ENCODE measurements around the gene C17orf50. TPM values are rescaled to one million over a fixed set of nuclear protein-coding genes. Genes with fewer than 3 reads are reported as not detected.

Gene C17orf50
- not detected for total RNA-seq

DNA sequence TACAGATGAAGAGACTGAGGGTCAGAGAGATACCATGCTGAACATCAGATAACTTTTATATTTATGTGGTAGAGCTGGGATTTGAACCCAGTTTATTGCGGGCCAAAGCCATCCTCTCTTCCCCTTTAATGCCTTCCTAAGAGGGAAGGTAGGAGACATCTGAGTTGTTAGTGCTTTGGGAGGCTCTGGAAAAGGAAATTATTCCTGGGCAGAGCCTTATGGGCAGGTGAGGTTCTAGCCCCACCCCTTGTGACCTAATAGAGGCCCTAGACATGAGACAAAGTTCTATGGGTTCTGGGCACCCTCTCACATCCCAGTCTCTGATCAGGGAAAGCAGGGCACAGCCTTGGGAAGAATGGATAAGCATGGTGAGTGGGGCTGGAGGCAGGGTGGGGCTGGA lies at the start of gene C17orf50:
Gene C17orf50, plus strand, starts transcription at position 301 of the 400 bp plus-strand sequence. Its CDS starts 55 bp downstream, at position 356.
- H3K9me3 Mint-ChIP-seq, result no peaks in the 10 kb centered on the region
- DNase-seq, result no peak
- H3K4me3 Mint-ChIP-seq, result no peak within 1 kb of the TSS
- no peak within 1 kb of the TSS for H3K27ac Mint-ChIP-seq
- no peak for ATAC-seq (replicated peaks in 1 of 2)
- peaks cover 0 to 1% of the 10 kb centered on the region in 2 donors for H3K36me3 Mint-ChIP-seq (ENCODE audit: insufficient read depth in 2 of 2)
- no peaks in the 10 kb centered on the region for H3K27me3 Mint-ChIP-seq (ENCODE audit: low read depth)
- H3K4me1 Mint-ChIP-seq (ENCODE audit: low read depth), result peaks cover 8% of the 10 kb centered on the region

DNA sequence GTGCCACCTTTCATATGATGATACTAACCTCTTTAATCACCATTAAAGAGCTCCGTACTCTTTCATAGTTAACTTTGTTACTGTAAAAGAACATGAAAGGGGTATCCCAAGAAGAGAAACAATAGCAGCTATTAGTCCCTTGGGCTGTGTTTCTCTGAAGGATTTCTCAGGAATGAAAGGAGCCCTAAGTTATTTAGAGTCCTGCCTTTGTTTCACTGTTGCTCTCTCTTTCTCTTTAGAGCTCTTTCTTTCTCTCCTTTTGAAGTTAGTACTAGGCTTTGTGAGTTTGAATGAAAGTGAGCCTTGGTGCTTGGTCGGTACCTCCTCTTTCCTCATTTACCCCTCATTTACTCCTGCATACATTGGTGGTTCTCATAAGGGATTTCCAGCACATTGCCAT lies 49.7 kb upstream of the C17orf50 start:
- H3K27me3 Mint-ChIP-seq (ENCODE audit: low read depth), result no peaks in the 10 kb centered on the region
- ATAC-seq (replicated peaks in 1 of 2), result no peak
- peaks cover 1 to 11% of the 10 kb centered on the region in 2 donors for H3K36me3 Mint-ChIP-seq (ENCODE audit: insufficient read depth in 2 of 2)
- no peak overlapping the region for H3K4me3 Mint-ChIP-seq
- H3K27ac Mint-ChIP-seq, result no peak overlapping the region
- DNase-seq, result no peak
- no peaks in the 10 kb centered on the region for H3K9me3 Mint-ChIP-seq
- peaks cover 32% of the 10 kb centered on the region for H3K4me1 Mint-ChIP-seq (ENCODE audit: low read depth)

DNA sequence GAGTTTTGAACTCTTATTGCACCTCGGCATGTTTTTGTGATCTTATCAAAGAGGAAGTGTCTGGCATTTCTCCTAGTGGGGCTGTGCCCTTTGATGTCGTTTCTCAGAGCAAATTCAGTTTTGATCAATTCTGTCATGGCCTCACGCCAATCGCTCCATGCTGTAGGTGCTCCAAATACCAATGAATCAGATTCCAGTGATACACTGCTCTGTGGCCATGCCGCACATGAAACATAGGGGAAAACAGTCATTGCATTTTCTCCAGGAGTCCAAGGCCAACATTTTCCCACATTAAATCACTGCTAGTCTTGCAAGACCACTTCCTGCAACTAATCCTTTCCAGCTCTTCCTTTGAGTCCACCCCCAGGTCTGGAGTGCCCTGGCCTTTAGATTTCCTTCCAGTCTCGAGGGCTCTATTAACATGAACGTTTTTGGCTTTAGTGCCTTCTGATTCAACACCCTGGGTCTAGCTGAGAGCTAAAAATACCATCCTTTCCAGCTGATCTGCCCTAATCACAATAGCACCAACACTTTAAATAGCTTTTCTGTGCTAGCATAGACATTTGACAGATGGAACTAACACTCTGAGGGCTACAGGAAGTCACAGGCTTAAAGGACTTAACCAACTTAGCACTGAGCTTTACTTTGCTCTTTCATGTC lies 47.5 kb upstream of the C17orf50 start:
- ATAC-seq (replicated peaks in 1 of 2) (no peak), DNase-seq (no peak)
- Mint-ChIP-seq H3K27me3 (ENCODE audit: low read depth) (no peaks in the 10 kb centered on the region), H3K36me3 (ENCODE audit: insufficient read depth in 2 of 2) (peaks cover 1 to 16% of the 10 kb centered on the region in 2 donors), H3K9me3 (no peaks in the 10 kb centered on the region), H3K4me3 (no peak overlapping the region), H3K4me1 (ENCODE audit: low read depth) (peaks cover 18% of the 10 kb centered on the region), H3K27ac (no peak overlapping the region)

DNA sequence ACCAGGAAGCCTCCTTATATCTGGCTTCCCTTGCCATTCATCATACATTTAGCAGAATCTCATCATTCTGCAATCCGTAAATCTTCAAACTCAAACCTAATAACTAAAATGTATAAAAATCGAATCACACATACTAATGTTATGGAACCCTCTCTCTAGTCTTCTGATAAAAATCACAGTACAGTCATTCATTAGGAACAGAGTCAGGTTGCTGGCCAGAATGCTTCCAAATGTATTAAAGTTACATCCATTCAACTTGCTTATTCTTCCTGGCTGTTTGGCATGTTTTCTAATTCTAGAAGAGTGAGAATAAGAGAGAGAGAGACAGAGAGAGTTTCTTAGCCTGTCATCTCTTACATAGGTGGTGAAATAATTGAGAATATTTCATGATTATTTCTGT lies 45.7 kb upstream of the C17orf50 start:
- DNase-seq (no peak), ATAC-seq (replicated peaks in 1 of 2) (no peak)
- Mint-ChIP-seq H3K4me1 (ENCODE audit: low read depth) (peaks cover 12% of the 10 kb centered on the region), H3K9me3 (no peaks in the 10 kb centered on the region), H3K27ac (no peak overlapping the region), H3K27me3 (ENCODE audit: low read depth) (no peaks in the 10 kb centered on the region), H3K36me3 (ENCODE audit: insufficient read depth in 2 of 2) (peaks cover 0 to 15% of the 10 kb centered on the region in 2 donors), H3K4me3 (no peak overlapping the region)

DNA sequence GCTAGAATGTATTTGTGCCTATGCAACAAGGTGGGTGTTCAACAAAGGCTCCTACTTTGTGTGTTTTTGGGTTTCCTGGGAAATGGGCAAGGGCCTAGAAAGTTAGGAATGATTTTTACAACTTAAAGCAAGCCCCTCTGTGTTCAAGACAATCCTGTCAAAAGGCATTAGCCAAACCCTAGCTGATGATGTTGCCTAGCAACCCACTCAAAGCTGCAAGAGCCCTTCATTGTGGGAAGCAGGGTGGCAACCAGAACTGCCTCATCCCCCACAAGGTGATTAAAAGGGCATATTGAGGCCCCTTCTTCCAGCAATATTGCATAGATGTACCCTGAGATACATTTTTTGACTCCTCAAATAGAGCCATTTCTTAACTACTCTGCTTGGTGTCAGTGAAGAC lies 45.3 kb upstream of the C17orf50 start:
- no peak for DNase-seq
- H3K27me3 Mint-ChIP-seq (ENCODE audit: low read depth), result no peaks in the 10 kb centered on the region
- no peak overlapping the region for H3K4me3 Mint-ChIP-seq
- H3K27ac Mint-ChIP-seq, result no peak overlapping the region
- ATAC-seq (replicated peaks in 1 of 2), result no peak
- H3K4me1 Mint-ChIP-seq (ENCODE audit: low read depth), result peaks cover 12% of the 10 kb centered on the region
- H3K36me3 Mint-ChIP-seq (ENCODE audit: insufficient read depth in 2 of 2), result peaks cover 0 to 13% of the 10 kb centered on the region in 2 donors
- H3K9me3 Mint-ChIP-seq, result no peaks in the 10 kb centered on the region

DNA sequence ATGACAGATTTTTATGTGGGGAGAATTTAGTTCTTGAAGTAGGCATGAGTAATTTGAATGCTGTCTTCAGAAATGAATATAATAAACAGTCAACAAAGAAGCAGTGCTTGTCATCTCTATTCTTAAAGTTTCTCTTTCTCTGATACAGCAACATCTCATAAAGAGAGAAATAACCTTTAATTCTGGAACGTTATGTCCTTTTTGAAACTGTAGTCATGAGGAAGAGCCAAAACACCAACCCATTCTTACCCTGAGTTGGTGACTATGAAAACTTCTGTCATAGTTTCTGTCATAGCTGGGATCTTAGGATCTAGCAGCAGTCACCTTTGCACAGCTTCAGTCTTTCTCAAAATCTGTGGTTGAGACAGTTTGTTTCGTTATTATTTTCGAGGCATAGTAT lies 44.5 kb upstream of the C17orf50 start:
- Mint-ChIP-seq H3K9me3 (no peaks in the 10 kb centered on the region), H3K4me1 (ENCODE audit: low read depth) (peaks cover 10% of the 10 kb centered on the region), H3K27me3 (ENCODE audit: low read depth) (no peaks in the 10 kb centered on the region), H3K27ac (no peak overlapping the region), H3K4me3 (no peak overlapping the region), H3K36me3 (ENCODE audit: insufficient read depth in 2 of 2) (peaks cover 2 to 13% of the 10 kb centered on the region in 2 donors)
- DNase-seq (no peak), ATAC-seq (replicated peaks in 1 of 2) (peak; percentile 40 to 76)

DNA sequence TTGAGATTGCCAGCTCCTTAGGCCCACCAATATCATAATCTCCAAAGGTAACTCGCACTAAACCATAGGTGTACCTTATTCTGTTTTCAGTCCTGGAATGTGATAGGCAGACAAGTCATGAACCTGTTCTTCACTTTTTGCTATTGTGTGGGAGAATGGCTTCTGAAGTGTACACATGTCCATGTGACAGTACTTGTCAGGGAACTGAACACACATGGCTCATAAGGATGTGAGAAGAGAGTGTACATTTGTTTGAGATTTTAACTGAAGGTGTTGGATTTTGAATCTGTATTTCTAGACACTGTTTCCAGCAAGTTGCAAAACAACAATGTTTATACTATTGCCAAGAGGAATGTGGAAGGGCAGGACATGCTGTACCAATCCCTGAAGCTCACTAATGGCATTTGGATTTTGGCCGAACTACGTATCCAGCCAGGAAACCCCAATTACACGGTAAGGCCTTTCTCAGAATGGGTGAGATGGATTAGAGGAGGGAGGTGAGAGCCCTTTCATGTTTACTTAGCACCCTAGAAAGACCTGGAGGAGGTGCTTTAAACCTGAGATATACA lies 43.7 kb upstream of the C17orf50 start:
- H3K36me3 Mint-ChIP-seq (ENCODE audit: insufficient read depth in 2 of 2), result peaks cover 2 to 14% of the 10 kb centered on the region in 2 donors
- no peaks in the 10 kb centered on the region for H3K27me3 Mint-ChIP-seq (ENCODE audit: low read depth)
- no peak overlapping the region for H3K4me3 Mint-ChIP-seq
- DNase-seq (no peak), ATAC-seq (replicated peaks in 1 of 2) (no peak)
- no peak overlapping the region for H3K27ac Mint-ChIP-seq
- H3K4me1 Mint-ChIP-seq (ENCODE audit: low read depth), result peaks cover 2% of the 10 kb centered on the region
- H3K9me3 Mint-ChIP-seq, result no peaks in the 10 kb centered on the region

DNA sequence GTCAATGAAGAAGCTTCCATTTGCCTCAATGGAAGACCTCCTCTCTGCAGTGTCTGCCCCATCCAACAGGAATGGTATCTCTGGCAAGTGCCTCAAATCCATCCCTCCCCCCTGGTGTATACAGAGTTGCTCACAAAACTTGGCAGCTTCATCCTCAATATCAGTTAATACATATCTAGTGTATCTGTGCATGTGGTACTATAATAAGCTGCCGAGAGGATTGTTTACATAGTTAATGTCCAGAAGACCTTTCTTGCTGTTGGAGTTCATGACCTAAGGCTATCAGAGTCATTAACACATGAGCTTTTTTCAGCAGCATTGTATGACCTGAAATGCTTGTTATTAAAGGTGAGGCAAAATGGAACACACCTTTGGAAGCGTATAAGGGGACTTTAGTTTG lies 43.2 kb upstream of the C17orf50 start:
- no peak for DNase-seq
- H3K27me3 Mint-ChIP-seq (ENCODE audit: low read depth), result no peaks in the 10 kb centered on the region
- no peak overlapping the region for H3K4me3 Mint-ChIP-seq
- no peaks in the 10 kb centered on the region for H3K9me3 Mint-ChIP-seq
- no peak overlapping the region for H3K27ac Mint-ChIP-seq
- H3K36me3 Mint-ChIP-seq (ENCODE audit: insufficient read depth in 2 of 2), result peaks cover 2 to 14% of the 10 kb centered on the region in 2 donors
- no peaks in the 10 kb centered on the region for H3K4me1 Mint-ChIP-seq (ENCODE audit: low read depth)
- ATAC-seq (replicated peaks in 1 of 2), result no peak

DNA sequence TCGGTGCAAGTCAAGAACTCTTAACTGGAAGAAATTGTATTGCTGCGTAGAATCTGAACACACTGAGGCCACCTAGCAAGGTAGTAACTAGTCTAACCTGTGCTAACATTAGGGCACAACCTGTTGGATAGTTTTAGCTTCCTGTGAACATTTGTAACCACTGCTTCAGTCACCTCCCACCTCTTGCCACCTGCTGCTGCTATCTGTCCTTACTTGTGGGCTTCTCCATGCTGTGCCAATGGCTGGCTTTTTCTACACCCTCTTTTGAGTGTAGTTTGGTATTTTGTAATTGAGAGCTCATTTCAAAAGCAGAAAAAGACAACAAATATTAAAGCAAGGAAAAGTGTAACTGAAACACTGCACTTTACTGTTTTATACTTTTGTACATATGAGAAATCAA lies 37.0 kb upstream of the C17orf50 start:
- H3K4me1 Mint-ChIP-seq (ENCODE audit: low read depth), result no peaks in the 10 kb centered on the region
- no peaks in the 10 kb centered on the region for H3K27me3 Mint-ChIP-seq (ENCODE audit: low read depth)
- DNase-seq (no peak), ATAC-seq (replicated peaks in 1 of 2) (peak in 1 of 2 donors; percentile 15)
- H3K36me3 Mint-ChIP-seq (ENCODE audit: insufficient read depth in 2 of 2), result peaks cover 6 to 16% of the 10 kb centered on the region in 2 donors
- H3K27ac Mint-ChIP-seq, result no peak overlapping the region
- no peak overlapping the region for H3K4me3 Mint-ChIP-seq
- no peaks in the 10 kb centered on the region for H3K9me3 Mint-ChIP-seq

DNA sequence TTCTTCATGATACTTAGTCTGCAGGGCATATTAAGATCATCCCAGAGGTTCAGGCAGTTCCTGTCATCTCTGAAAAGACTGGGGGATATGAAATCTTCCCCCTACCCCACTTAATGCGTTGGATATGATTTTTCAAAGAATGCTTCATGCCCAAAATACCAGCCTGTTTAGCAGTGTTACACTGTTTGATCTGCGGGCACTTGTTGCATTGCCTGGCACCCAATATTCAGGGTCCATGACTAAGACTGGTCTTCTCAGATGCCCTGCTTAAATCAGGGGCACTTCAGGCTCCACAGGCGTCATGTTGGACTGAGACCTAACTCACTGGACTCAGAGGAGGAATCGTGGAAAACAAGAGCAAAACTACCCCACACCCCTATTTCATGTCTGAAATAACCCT lies 35.6 kb upstream of the C17orf50 start:
- Mint-ChIP-seq H3K9me3 (no peaks in the 10 kb centered on the region), H3K27ac (no peak overlapping the region), H3K36me3 (ENCODE audit: insufficient read depth in 2 of 2) (peaks cover 6 to 15% of the 10 kb centered on the region in 2 donors), H3K4me1 (ENCODE audit: low read depth) (peaks cover 1% of the 10 kb centered on the region), H3K27me3 (ENCODE audit: low read depth) (no peaks in the 10 kb centered on the region), H3K4me3 (no peak overlapping the region)
- no peak for ATAC-seq (replicated peaks in 1 of 2)
- no peak for DNase-seq

DNA sequence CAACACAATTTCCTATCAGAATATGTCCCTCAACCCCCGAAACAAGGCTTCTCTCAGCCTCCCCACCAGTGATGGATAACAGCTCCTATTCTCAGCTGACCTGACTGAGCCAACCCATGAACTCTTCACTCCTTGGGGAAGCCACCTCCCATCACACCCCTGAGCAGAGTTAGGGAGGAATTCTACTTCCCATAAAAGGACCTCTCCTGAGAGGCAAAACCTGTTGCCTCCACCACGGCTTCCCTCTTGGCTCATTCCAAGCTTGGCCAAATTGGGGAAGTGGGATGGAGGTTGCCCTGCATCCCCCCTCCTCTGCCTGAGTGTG lies 34.9 kb upstream of the C17orf50 start:
- H3K36me3 Mint-ChIP-seq (ENCODE audit: insufficient read depth in 2 of 2), result peaks cover 4 to 13% of the 10 kb centered on the region in 2 donors
- no peaks in the 10 kb centered on the region for H3K27me3 Mint-ChIP-seq (ENCODE audit: low read depth)
- no peaks in the 10 kb centered on the region for H3K9me3 Mint-ChIP-seq
- peaks cover 8% of the 10 kb centered on the region for H3K4me1 Mint-ChIP-seq (ENCODE audit: low read depth)
- ATAC-seq (replicated peaks in 1 of 2) (no peak), DNase-seq (no peak)
- no peak overlapping the region for H3K27ac Mint-ChIP-seq
- no peak overlapping the region for H3K4me3 Mint-ChIP-seq

DNA sequence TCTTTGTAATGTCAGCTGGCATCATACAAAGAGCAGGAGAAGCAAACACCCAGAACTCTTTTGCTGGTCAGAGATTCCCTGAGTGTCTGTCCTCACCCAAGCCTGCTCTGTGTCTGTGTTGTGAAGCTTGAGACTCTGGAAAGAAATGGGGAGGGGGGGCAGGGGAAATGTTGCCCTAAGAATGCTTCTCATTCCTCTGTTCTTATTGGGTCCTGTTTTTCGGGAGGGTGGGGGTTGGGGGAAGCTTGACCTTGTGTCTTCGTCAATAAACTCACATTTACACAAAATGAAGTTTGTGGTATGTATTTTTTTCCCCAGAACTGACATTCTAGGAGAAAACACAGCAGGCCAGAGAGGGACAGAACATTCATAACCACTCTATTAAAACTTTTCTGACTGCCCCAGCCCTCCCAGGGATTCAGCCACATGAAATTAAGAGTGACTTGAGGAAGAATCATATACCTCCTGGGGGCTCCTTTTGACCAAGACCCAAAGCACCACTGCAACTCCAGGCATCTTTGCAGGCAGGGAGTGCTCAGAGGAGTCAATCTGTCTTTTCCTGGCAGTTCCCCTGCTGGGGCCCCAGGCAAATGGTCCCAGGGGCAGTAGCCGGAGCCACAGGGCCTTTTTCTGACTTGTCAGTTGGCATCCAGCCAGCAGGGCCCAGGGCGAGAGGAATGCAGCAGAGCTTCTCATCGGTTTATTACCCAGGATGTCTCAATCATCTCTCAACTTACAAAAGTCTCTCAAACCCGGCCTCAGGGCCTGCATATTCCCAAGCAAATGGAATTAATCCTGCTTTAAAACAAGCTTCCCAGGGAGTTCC lies 34.3 kb upstream of the C17orf50 start:
- Mint-ChIP-seq H3K4me1 (ENCODE audit: low read depth) (peaks cover 14% of the 10 kb centered on the region), H3K36me3 (ENCODE audit: insufficient read depth in 2 of 2) (peaks cover 4 to 10% of the 10 kb centered on the region in 2 donors), H3K27ac (no peak overlapping the region), H3K27me3 (ENCODE audit: low read depth) (no peaks in the 10 kb centered on the region), H3K9me3 (no peaks in the 10 kb centered on the region), H3K4me3 (no peak overlapping the region)
- no peak for DNase-seq
- ATAC-seq (replicated peaks in 1 of 2), result no peak

DNA sequence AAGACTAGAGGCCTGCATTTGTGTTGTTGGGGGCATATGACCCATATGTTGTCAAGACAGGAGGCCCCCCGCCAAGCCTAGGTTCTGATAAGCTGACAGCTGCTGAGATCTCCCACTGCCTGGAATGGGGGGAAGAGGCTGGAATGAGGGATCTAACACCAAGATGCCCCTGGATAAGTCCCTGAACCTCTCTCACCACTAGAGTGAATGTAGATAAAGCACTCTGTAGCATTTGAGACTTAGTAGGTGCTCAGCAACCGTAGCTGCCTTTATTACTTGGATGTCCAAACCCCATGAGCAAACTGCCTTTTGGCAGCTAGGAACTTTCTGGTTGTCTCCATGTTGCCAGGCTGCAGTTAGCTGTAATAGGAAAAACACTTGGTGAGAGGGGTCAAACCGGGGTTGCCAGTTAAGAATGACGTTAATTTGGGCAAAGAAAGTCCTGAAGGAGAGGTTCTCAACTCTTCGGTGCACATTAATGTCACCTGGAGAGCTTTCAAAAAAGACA lies 33.7 kb upstream of the C17orf50 start:
- H3K4me1 Mint-ChIP-seq (ENCODE audit: low read depth), result peaks cover 14% of the 10 kb centered on the region
- no peak overlapping the region for H3K4me3 Mint-ChIP-seq
- H3K9me3 Mint-ChIP-seq, result no peaks in the 10 kb centered on the region
- H3K27ac Mint-ChIP-seq, result no peak overlapping the region
- ATAC-seq (replicated peaks in 1 of 2) (no peak), DNase-seq (no peak)
- peaks cover 4 to 9% of the 10 kb centered on the region in 2 donors for H3K36me3 Mint-ChIP-seq (ENCODE audit: insufficient read depth in 2 of 2)
- no peaks in the 10 kb centered on the region for H3K27me3 Mint-ChIP-seq (ENCODE audit: low read depth)

All from activated T-cell treated with anti-CD3 and anti-CD28 coated beads, Interleukin-2, amount 50 U/mL, for 72 hours (primary cell).